GM21737 (cell line): Measurements from ENCODE around the gene ENTREP1.

Experiments used
- ATAC-seq: cut with Tn5 transposase; IDR thresholded peaks from one replicate; pipeline ENCODE4 v1.9.1; 2021; ENCODE audit warnings: mild to moderate bottlenecking, moderate library complexity; ENCODE audit not compliant: unreplicated experiment

ENTREP1 gene

GRCh38 chr9:69357821-69358220 lies 32.8 kb downstream of the ENTREP1 start:
- ATAC-seq: no peak

- ATAC-seq: no peak
Observed at GRCh38 chr9:69363191-69363590, 38.2 kb downstream of the ENTREP1 start.

DNA sequence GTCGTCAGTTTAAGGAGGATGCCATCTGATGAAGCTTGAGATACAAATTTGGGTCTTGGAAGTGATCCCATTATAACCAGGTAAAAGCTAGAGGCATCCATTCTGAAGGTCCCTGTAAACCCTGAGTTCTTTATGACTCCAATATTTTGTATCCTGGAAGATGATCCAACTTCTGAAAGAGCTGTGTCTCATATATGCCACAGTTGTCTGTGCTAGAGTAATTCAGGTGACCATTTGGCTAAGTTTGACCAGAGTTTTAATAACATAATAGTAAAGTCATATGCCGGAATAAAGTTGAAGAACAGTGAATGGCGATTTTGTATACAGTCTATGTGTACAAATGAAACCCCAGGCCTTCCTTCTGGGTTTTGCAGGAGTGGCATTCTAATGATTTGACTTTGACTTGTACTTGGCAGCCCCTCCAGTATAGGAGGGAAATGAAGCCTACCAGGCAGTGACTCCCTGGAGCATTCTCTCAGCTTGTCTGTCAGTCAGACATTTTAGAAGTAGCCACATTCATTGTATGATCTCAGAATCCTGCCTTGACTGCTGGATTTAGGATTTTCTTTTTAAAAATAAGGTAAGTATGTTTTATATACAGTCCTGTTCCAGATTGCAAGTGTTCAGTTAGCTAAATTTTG lies 39.6 kb downstream of the ENTREP1 start:
- no peak for ATAC-seq

DNA sequence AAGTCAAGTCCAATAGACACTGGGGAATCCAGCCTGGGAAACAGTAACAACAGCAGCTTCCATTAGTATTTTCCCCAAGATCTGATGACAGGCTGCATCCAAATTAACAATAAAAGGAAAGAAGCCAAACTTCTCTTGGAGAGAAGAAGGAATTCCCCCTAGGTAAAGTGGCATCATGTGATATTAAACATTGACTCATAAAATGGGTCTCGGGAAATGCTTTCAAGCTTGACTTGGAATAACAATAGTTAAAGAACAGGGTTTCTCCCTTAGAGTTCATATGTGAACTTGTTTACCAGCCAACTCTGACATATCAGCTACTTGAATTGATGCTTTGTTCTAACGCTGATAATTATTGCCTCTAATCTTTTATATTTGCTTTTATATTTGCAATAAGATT lies 45.4 kb downstream of the ENTREP1 start:
- ATAC-seq: no peak

- ATAC-seq: no peak
Observed at GRCh38 chr9:69371001-69371400, 46.0 kb downstream of the ENTREP1 start.

GRCh38 chr9:69376651-69377050 lies 51.6 kb downstream of the ENTREP1 start:
- no peak for ATAC-seq

DNA sequence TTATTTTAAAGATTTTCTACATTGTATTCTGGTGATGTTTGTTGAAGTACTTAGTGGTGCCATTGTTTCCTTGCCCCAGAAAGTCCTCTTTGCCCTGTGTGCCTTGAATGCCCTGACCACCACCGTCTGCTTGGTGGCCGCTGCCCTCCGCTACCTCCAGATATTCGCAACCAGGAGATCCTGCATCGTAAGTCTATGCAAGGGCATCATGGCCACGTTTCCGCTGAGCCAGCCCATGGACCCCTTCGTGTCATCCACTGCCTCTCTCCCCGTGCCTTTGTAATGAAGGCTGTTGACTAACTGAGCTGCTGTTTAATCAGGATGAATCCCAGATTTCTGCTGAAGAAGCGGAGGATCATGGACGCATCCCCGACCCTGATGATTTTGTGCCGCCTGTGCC lies 52.3 kb downstream of the ENTREP1 start:
- ATAC-seq: no peak

DNA sequence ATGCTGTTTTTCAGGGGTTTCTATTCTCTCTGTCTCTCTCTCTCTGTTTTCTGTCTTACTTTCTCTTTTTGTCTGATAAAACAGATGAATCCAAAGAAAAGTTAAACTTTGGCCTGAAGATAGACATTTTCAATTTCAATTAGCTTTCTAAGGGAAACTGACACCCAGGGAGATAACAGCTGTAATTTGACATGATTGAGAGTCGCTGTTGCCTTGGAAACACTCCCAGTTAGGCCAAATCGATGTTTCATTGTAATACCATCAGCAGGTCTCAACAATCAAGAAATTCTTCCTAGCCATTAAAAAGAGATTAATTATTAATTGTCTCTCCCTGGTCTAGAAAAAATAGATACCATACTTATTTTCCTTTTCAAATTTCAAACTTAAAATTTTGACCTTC lies 53.0 kb downstream of the ENTREP1 start:
- no peak for ATAC-seq

DNA sequence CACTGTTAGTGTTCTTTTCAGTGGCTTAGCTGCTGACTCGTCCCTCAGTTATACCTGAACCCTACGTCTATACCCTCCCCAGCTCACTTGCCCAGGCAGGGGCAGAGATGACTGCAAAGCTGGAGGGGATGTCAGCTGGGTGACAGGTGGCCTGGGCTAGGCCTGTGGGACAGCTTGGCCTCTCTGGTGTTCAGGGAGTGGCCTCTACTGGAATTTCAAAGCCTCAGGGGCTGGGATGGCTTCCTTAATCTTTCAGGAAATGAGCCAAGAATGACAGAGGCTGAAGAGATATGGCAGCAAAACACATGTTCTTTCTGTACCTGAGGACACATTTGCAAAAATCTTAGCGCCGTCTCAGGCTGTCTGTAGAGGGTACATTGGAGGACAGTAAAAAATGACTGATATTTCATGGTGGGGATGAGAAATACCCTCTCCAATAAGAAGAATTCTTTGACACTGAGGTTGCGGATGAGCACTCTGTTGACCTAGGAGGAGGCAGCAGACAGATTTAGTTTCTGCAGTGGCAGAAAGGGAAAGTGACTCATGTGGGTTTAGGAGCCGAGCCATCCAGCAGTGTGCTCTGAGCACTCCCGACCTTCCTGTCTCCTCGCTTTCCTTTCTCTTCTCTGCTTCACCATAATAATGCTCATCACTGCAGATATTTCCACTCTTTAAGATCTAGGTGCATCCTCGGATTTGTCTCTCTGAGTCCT lies 54.4 kb downstream of the ENTREP1 start:
- ATAC-seq: no peak

- no peak for ATAC-seq
Observed at GRCh38 chr9:69380301-69380700, 55.3 kb downstream of the ENTREP1 start.

DNA sequence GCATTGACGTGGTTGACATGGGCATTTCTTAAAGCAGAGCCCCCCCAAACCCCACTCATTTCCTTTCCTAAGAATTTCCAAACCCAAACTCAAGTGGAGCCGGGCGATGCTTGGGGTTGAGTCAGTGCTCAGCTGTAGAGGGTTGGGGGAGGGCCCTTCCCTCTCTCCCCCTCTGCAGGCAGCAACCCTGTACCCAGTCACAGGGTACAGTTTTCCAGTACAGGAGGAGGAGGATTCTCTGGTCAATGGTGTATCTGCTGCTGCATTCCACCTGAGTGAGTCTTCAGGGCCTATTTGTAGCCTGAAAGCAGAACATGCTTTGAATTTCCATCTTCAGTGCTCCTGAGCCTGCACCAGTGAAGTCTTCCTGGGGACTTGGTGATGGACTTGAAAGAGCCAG lies 55.8 kb downstream of the ENTREP1 start:
- ATAC-seq: no peak

DNA sequence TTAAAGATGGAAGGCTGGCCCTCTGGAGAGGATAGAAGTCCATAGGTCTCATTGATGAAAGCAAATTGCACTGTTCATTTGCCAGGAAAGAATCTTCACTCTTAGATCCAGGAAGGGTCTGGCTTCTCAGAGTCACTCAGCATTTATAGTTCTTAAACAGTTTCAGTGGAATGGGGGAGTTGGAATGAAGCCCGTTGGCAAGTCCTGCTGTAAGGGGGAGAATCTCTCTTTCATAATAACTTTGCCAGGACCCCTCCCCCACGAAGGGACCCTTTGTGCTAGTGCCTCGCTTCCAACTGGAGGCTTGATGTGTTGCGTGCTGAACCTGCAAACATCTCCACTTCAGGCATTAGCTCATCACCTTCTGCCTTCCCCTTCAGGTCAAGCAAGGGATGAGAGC lies 57.1 kb downstream of the ENTREP1 start:
- ATAC-seq: no peak

DNA sequence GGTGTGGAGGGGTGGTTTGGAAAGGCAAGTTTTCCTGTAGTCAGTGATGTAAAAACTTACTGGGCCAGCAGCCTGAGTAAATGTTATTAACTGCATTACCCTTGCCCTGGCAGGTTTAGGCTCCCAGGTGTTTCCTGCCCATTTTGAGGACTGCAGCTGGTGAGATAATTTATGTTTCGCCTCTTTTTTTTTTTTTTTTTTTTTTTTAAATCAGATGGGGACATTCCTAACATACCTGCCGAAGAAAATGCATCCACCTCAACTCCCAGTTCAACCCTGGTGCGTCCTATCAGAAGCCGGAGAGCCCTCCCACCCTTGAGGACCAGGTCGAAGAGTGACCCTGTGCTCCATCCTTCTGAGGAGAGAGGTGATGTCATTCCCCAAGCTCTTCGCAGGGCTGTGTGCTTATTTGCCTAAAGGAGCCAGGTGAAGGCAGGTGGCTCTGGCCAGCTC lies 60.6 kb downstream of the ENTREP1 start:
- no peak for ATAC-seq

- ATAC-seq: no peak
Observed at GRCh38 chr9:69386651-69387050, 61.6 kb downstream of the ENTREP1 start.

GRCh38 chr9:69388596-69388995 lies 63.6 kb downstream of the ENTREP1 start:
- ATAC-seq: no peak

- ATAC-seq: no peak
Observed at GRCh38 chr9:69389437-69389995, 64.5 kb downstream of the ENTREP1 start.

- ATAC-seq: no peak
Observed at GRCh38 chr9:69391487-69391886, 66.5 kb downstream of the ENTREP1 start.

DNA sequence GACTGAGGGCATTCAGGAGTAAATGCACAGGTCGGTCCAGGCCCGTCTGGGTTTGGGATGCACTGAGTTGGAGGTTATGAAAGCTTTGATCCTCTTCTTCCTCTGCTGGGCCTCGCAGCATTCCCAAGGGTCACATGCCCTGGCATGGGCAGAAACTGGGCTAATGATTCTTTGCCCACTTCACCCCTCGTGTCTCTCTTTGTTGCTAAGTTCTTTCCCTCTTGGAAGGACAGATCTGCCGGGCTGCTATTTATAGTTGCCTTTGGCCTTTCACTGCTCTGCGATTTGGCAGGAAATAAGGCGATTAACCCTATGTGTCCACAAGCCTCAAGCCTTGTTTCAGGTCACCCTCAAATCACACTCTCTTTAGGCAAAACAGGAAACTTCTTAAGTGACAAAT lies 66.9 kb downstream of the ENTREP1 start:
- ATAC-seq: no peak

GRCh38 chr9:69392826-69393225 lies 67.8 kb downstream of the ENTREP1 start:
- no peak for ATAC-seq

DNA sequence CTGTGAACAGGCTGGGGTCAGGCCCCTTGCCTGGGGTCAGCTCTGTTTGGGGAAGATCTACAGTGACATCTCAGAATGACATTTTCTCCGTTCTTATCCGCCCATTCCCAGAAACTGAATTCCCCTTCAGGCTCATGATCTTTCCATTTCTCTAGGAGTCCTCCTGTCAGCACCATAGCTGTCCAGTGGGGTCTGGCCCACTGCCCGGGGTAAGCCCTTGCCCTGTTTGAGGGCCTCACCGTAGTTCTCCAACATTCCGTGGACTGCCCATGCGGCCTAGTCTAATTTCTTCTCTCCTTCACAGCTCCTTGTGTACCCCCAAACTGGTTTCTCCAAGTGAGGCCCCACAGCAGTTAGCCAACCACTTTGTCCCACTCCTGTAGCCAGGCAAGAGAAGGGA lies 68.4 kb downstream of the ENTREP1 start:
- no peak for ATAC-seq

- no peak for ATAC-seq
Observed at GRCh38 chr9:69395718-69396117, 70.7 kb downstream of the ENTREP1 start.

- no peak for ATAC-seq
Observed at GRCh38 chr9:69396759-69397158, 71.7 kb downstream of the ENTREP1 start.
